Fibroblast of skin of right biceps (primary cell): Measurements from ENCODE around the gene FAM187B.

Experiments
- DNase-seq: peaks from one replicate; pipeline ENCODE4 v3.0.0-alpha.2; 2013

The FAM187B gene

DNA sequence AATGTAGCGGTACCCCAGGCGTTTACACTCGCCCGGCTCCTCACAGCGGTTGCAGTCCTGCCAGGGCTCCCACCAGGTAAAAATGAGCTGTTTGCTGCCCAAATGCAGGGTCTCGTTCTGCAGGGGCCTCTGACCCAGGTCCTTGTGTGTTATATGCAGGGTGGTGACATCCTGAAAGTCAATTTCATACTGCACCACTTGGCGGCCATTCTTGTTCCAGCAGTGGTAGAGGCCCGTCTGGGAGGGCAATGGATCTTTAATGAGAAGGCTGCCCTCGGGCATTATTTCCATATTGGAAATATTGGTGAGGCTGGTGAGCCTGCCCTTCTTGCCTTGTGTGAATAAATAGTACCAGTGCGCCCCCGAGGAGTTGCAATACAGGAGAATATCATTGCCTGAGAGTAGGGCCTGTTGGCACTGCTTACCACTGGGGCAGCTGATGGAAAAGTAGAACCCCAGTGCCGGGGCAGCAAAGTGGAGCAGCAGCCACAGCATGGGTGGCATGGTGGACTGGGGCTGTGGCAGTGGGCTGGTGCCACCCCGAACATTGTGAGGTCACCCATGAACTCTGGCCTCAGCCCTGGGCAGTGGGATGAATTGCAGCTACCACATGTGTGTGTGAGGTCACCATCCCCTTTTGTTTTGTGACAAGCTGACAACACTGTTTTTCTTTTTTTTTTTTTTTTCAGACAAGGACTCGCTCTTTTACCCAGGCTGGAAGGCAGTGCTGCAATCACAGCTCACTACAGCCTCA, at the start of gene FAM187B:
TSS of gene FAM187B (minus strand) at position 563 of the 754 bp plus-strand sequence. CDS start at position 504, 59 bp downstream.
- no peak for DNase-seq

DNA sequence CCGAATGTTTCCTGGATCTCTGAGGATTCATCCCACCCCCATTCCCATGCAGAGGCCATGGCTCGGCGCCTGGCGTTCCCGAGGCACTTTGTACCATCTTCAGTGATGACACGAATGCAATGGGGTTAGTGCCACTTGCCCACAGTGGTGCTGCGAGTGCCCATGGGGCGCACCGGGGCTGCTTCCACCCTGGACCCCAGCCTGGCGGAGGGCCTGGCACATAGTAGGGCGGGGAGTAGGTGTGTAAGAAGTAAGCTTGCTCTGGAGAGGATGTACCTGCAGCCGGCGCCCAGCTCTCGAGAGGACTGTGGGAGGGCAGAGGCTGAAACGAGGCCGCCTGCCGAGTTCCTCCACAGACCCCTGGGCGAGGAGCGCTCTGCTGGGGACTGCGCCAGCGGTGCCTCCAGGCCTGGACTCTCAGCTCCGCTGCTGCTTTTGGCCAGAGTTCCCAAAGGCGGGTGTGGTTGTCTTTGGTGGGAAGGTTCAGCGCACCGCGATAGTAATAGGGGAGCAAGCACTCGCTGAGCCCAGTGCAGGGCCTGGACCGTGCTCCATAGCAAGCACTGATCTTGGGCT, 48.3 kb upstream of the FAM187B start:
- DNase-seq, result no peak

DNA sequence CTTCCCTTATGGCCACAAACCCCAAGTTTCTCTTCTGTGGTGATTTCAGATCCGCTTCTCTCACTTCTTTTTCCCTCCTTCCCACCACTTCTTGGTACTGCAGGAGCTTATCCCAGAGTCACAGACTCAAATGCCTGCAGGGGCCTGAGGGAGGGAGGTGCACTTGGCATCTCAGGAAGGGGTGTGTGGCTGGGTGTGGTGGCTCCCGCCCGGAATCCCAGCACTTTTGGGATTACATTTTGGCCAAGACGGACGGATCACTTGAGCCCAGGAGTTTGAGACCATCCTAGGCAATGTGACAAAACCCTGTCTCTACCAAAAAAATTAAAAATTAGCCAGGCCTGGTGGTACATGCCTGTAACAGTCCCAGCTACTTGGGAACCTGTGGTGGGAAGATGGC, 45.8 kb upstream of the FAM187B start:
- DNase-seq, result no peak

DNA sequence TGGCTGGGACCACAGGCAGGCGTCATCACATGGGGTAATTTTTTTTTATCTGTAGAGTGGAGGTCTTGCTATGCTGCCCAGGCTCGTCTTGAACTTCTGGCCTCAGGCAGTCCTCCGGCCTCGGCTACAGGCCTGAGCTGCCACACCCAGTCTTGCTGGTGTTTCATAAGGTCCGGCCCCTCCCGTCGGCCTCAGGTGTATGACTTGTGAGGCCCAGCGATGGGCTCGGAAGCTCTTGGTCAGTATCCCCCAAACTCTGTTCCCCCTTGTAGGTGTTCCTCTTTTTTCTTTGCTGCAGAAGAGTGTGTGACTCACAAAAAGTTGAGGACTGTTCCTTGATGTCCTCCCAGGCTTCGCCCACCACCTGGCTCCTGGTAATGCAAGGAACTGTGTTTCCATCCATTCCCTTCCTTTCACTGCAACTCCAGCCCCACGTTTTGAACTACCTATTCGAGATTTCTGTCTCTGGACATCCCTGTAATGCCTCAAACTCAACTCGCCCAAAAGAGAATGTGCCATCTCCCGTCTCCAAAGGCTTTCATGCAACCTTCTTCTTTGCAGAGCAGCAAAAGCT, 45.2 kb upstream of the FAM187B start:
- no peak for DNase-seq

DNA sequence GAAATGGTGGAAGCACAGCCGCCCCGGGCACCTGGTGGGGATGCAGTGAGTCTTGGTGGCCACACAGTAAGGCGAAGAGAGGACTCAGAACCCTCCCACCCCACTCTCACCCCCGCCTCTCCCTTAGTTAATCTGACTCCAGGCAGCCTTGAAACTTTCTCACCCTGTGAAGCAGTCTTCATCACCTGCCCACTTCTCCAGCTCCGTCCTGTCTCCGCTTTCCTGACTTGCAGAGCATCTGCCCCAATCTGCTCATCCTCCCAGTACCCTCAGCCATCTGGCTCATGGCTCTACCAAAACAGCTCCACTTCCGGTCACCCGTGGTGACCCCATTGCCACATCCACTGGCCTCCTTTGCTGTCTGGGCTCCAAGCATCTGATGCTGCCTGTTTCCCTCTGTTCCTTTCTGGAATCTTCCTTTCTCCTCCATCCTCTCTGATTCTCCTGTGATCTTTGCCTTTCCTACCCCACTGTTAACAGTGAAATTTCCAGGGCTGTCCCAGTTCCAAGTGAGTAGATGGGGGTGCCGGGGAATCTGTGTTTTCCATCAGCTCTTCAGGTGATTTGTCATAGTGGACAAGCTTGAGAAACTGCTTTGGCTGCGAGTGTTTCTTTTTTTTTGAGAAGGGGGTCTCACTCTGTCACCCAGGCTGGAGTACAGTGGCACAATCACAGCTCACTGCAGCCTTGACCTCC, 44.6 kb upstream of the FAM187B start:
- DNase-seq, result no peak

DNA sequence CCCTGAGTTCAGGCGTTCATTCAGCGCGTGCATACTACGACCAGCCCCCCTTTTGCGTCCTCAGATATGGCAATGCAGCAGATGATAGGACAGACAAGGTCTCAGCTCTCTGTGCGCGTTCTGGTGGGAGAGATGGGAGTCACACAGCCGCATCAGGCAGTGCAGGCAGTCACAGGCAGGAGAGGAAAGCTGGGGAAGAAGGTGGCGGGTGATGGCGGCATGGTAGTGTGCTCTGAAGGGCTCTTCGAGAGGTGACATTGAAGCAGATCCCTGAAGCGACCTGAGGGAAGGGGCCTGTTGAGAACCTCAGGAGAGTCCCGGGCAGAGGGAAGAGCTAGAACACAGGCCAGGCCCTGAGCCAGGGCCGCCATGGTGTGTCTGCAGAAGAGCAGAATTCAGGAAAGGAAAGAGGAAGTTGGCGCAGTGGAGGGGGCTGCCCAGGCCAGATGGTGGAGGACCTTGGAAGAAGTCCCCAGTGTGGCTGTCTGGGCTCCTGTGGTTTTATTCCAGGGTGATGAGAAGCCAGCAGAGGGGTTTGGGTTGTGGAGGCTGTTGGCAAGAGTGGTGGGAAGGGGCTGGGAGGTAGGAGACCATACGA, 43.7 kb upstream of the FAM187B start:
- no peak for DNase-seq

DNA sequence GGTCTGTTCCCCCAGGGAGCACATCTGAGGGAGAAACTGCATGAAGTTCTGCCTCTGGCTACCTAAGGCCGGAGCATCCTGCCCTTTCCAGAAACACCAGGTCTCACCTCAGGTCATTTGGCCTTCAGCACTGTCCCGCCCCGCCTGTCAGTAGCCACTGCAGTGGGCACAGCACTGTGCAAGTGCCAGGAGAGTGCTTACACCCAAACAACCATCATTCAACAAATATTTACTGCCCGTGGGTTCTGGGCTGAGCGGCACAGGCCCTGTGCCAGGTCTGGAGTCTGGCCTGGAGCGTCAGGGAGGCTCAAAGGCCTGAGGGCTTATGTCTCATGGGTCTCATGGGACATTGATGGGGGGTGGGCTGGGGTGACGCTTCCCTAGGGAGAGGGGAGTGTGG, 43.0 kb upstream of the FAM187B start:
- DNase-seq, result no peak

DNA sequence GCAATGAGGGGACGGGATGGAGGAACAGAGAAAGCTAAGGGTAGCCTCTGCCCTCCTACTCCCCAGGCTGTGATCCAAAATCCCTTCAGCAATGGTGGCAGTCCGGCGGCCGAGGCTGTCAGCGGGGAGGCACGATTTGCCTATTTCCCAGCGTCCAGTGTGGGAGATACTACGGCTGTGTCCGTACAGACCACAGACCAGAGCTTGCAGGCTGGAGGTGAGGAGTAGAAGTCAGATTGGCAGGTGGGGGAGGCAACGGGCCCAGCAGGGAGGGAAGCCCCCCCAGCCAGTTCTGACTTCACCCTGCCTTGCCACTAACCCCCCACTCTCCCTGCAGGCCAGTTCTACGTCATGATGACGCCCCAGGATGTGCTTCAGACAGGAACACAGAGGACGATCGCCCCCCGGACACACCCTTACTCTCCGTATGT, 41.9 kb upstream of the FAM187B start:
- DNase-seq, result no peak

DNA sequence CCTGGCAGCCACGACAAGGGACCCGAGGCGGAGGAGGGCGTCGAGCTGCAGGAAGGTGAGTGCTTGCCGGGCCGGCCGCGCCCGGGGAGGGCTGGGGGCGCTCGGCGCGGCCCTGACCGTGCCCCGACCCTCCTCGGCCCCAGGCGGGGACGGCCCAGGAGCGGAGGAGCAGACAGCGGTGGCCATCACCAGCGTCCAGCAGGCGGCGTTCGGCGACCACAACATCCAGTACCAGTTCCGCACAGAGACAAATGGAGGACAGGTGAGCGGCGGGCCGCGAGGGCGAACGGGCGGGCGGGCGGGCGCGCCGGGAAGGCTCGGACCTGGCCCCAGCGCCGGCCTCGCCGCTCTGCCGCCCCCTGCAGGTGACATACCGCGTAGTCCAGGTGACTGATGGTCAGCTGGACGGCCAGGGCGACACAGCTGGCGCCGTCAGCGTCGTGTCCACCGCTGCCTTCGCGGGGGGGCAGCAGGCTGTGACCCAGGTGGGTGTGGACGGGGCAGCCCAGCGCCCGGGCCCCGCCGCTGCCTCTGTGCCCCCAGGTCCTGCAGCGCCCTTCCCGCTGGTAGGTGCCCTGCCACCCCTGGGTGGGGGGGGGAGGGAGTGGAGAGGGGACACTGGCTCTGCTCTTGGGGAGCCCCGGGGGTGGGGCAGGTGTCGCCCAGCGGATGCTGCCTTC, 41.0 kb upstream of the FAM187B start:
- peak; percentile 75 for DNase-seq

DNA sequence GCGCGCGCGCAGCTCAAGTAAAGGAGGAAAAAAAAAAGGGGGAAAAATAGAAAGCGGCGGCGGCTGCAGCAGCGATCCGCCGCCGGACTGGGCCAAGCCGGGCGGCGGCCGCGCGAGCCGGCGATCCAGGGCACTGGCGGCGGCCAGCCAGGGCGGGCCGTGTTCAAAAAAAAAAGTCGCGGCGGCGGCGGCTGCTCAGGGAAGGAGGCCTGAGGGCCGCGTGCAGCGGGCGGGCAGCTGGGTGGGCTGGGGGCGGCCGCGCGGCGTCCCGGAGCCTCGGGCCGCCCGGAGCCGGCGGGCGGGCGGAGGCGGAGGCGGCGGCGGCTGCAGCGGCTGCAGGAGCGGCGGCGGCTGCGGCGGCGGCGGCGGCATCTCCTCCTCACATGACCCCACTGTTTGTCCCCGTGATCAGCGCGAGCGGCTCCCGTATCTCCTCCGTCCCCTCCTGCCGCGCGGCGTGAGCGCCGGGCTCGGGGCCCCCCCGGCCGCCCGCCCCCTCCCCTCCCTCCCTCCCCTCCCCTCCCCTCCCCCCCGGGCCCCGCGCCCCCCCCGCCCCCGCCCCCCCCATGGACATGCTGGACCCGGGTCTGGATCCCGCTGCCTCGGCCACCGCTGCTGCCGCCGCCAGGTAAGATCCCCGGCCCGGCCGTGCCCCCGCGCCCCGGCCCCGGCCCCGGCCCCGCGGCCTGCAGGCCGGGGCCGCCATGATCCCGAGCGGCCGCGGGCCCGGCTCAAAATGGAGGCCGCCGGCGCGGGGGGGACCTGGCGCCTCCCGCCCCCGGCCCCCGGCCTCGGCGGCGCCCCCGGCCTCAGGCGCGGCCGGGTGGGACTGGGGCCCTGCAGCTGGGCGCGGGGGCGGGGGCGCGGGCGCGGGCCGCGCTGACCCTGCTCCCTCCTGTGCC, 40.2 kb upstream of the FAM187B start, which contains the start of gene USF2:
TSS of gene USF2 (plus strand) at position 427 of the 902 bp plus-strand sequence. CDS start at position 567, 140 bp downstream.
- peak; percentile 79 for DNase-seq

DNA sequence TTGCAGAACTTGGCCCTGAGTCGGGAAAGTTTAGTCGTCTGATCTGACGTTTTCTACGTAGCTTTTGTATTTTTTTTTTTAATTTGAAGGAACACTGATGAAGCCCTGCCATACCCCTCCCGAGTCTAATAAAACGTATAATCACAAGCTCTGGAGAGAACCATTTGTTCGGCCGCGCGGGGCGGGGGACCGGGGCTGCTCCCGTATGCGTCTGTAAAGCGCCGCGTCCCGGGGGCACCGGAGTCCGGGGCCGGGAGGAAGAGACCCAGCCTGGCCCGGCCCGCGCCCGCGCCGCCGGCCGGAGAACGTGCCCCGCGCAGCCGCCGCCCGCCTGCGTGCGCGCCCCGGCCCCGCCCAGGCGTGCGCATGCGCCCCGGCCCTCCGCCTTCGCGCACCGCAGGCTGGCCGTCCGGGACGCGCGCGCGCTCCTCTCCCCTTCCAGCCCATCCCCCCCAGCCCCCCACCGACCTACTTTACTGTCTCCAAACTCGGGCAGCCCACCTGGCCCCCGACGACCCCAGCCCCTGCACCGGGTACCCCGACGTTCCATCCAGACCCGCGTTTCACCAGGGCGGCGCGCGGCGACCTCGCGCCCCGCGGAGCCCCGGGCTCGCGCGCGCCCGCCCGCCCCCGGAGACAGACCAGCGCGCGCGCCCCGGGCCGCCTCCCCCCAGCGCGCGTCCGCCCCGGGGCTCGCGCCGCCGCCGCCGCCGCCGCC, 39.4 kb upstream of the FAM187B start:
- peak; percentile 79 for DNase-seq

DNA sequence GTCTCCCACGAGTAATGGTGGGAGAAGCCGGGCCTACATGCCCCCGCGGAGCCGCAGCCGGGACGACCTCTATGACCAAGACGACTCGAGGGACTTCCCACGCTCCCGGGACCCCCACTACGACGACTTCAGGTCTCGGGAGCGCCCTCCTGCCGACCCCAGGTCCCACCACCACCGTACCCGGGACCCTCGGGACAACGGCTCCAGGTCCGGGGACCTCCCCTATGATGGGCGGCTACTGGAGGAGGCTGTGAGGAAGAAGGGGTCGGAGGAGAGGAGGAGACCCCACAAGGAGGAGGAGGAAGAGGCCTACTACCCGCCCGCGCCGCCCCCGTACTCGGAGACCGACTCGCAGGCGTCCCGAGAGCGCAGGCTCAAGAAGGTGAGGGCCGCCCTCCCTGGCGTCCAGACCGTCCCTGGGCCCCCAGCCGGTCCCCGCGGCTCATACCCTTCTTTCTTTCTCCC, 38.8 kb upstream of the FAM187B start:
- DNase-seq, result peak; percentile 34

DNA sequence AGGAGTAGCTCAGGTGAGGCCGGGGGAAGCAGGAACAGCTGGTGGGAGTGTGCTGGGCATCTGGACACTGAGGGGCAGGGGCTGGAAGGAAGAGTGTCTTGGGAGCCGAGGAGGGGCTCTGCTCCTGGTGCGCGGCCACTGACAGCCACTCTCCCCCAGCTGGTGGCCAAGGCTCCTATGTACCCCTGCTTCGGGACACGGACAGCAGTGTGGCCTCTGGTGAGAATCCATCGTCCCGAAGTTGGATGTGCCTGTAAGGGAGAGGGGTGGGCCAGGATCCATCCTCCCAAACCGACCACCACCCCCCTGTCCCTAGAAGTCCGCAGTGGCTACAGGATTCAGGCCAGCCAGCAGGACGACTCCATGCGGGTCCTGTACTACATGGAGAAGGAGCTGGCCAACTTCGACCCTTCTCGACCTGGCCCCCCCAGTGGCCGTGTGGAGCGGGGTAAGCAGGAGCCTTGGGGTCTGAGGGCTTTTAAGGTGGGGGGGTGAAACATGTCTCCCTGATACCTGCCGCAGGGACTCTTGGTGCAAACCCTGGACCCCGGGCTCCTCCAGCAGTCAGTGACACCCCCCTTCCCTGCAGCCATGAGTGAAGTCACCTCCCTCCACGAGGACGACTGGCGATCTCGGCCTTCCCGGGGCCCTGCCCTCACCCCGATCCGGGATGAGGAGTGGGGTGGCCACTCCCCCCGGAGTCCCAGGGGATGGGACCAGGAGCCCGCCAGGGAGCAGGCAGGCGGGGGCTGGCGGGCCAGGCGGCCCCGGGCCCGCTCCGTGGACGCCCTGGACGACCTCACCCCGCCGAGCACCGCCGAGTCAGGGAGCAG, 38.2 kb upstream of the FAM187B start:
- DNase-seq, result peak; percentile 16

DNA sequence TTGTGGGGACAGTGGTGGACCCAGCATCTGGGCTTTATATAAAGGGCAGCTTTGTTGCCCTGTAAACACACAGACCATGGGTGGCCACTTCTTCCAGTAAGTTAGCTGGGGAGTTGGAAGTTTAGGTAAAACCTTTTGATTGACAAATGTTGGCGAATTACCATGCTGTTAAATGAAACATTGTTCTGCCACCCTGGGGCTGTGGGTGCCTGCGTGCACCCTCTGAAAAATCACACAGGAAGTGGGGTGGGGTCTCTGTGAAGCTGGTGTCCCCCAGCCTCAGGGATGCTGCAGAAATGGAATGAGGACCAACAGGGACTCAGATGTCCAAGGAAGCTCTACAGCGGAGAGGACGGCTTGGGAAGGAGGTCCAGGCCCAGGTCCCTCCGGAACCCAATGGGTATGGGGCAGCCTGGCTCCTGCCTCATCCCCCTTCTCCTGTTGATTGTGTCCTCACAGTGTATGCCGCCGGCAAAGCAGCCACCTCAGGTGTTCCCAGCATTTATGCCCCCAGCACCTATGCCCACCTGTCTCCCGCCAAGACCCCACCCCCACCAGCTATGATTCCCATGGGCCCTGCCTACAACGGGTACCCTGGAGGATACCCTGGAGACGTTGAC, 37.5 kb upstream of the FAM187B start:
- DNase-seq, result no peak

DNA sequence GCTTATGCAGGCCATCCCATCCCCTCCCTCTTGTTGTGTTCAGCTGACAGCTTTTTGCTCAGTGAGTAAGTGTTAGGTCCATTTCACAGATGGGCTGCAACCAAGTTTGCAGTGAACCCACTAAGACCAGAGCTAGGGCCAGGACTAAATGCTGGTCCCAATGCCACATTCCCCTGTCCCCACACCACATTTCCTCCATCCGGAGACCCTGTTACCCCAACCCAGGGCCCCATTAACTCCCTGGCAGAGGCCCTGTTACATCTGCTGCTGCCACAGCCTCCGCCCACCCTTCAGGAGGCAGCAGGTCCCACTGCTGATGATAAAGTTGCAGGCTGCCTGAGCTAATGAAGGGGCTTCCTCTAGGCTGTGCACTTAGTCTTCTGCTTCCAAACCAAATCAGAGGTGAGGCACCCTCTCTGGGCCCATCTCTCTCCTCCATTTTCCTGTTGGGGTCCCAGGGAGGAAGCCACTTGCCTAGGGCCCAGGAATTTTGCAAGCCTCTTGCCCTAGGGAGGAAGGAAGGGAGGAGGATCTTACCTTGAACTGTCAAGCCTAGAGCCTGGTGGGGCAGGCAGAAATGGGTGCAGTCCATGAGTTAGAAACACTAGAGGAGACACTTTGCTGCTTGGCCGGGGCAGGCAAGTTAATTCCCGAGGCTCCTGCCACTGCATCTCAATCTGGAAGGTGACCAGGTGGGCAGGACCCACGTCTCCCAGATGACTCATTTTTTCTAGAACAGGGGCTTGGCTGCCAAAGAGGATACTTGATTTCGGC, 36.8 kb upstream of the FAM187B start:
- no peak for DNase-seq

DNA sequence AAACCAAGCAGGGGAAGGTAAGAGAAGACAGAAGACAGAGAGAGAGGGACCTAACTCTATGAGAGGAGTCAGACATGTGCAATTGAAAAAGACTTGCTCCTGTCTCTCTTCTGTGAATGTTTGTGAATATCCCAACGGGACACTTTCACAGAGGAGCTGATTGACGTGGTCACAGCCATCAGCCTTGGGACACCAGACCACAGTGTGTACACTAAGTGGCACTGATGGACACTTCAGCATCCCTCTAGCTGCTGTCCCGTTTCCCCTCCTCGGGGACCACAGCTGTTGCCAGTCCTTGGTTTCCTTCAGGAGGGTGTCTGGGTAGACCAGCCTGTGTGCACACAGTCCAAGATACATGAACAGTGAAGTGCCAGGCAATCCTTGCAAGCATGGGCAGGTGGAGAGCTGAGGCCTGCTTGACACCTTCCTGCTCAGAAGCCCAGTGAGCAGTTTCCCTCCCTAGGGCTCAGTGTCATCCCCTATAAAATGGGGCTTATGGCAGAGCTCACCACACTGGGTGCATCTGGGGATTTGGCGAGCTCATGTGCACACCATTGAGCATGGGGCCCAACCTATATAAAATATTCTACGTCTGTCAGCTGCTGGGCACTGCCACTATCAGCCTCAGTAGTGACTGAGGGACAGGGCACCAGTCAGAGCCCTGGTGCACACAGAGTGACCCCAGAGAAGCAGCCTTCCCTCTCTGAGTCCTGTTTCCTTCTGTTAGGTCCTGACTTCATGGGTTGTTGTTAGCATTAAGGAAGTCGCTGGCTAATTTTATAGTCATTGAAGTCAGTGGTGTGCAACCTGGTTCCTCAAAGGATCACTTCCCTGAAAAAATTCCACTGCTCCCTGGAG, 36.0 kb upstream of the FAM187B start:
- no peak for DNase-seq

DNA sequence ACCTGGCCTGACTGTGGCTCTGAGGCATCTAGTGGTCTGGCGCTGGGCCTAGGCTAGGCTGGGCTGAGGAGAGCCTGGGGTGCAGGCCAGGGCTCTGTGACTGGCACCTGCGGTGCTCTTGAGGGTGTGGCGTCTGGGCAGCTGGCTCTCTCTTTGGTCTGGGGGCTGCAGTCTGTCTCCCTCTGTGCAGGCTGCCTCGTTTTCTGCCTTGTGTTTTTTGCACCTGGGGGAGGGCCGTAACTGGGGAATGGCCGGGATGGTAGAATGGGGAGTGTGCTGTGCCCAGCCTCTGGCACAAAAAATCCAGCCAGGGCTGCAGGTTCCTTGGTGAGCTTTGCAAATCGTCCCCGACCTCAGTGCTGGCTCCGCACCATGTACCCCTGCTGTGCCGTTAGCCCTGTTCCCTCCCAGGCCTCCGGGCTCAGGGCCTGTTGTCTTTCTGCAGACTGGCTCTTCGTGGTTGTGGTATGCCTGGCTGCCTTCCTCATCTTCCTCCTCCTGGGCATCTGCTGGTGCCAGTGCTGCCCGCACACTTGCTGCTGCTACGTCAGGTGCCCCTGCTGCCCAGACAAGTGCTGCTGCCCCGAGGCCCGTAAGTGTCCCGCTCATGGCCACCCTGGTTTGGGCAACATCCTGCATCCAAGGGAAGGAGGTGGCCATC, 33.7 kb upstream of the FAM187B start:
- no peak for DNase-seq
